Mucosa of descending colon (tissue), 3 donors: ENCODE measurements around the gene TGFA. TPM values are rescaled to one million over a fixed set of nuclear protein-coding genes. Genes with fewer than 3 reads are reported as not detected.

Source experiments
- ATAC-seq: fragments of 200-7000 bp; cut with Tn5 transposase; one replicate; pipeline ENCODE4 v1.9.1; 2020; ENCODE audit warnings: mild to moderate bottlenecking, moderate library complexity
- DNase-seq, 3 donors: peaks; one replicate each; pipeline ENCODE4 v3.0.0-alpha.2; 2020
- H3K36me3 ChIP-seq: fragments of 200-600 bp; one replicate; pipeline ENCODE4 v1.8.0; 2021; ENCODE audit warnings: low read depth, mild to moderate bottlenecking
- H3K4me1 ChIP-seq: fragments of 200-600 bp; one replicate; pipeline ENCODE4 v1.8.0; 2021; ENCODE audit warnings: low read depth, mild to moderate bottlenecking
- H3K4me3 ChIP-seq: fragments of 200-600 bp; one replicate; pipeline ENCODE4 v1.8.0; 2021; ENCODE audit warnings: mild to moderate bottlenecking
- H3K9me3 ChIP-seq: fragments of 200-600 bp; one replicate; pipeline ENCODE4 v1.8.0; 2021; ENCODE audit warnings: mild to moderate bottlenecking
- CTCF ChIP-seq: fragments of 200-600 bp; IDR thresholded peaks from one replicate; pipeline ENCODE4 v1.8.0; 2022; ENCODE audit warnings: antibody characterized with exemption, mild to moderate bottlenecking
- intact Hi-C, 2 donors: fragments of 100-400 bp; cut with DNase I in 1 of 2; cut with micrococcal nuclease in 1 of 2; formaldehyde crosslinking; loops; one replicate each; pipeline versions ENCODE4 v1.11.0 to v1.11.1; 2022; cut with DNase I, micrococcal nuclease
- total RNA-seq, 3 donors: library from RNA; stranded (reverse); fragmentation: NEBNext Ultra II Directional in 2 of 3; extraction: Animal tissue kit (Norgen Biotek cat#: 25700) in 2 of 3; gene quantifications; one replicate each; pipeline versions ENCODE4 v1.2.1 to v1.2.4, GENCODE V29; 2021 to 2023
- donor health status: DM: no; HTN: no; CAD: no; lungs with moderate emphysema.
- donor health status: DM: no; HTN: no; CAD: no.
- donor health status: DM: no; HTN: yes; CAD: no.

The TGFA gene
- total RNA-seq, 3 donors from 2014 or later: 13.5 to 33.5 (median 24.7) TPM

DNA sequence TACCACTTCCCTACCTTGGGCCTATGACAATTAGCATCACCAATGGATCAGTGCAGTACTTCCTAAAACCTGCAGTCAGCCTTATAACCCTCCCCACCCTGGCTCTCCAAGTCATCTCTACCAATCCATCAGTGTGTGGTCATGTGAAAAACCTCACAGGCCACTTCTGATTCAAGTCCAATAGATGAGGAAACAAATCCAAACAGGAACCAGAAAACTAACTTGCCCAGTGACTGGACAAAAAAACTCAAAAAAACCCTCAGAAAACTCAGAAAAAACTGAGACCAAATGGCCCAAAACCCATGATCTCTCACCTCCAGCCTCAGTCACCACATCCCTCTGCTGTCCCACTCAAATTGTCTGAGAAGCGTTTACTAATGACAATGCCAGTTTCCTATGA is 43.3 kb downstream of the TGFA start:
- no peak for DNase-seq
- peaks cover 29% of the 10 kb centered on the region for H3K4me1 ChIP-seq
- no peak for ATAC-seq
- H3K4me3 ChIP-seq: no peak overlapping the region
- no peaks in the 10 kb centered on the region for H3K9me3 ChIP-seq
- no peaks in the 10 kb centered on the region for H3K36me3 ChIP-seq
- intact Hi-C loops: no loop called here
- TF ChIP-seq CTCF: no peak

GRCh38 chr2:70509565-70509964 is 44.1 kb downstream of the TGFA start:
- DNase-seq (peak in 1 of 3 donors; percentile 53), ATAC-seq (peak; percentile 76)
- Histone ChIP-seq H3K4me1 (peaks cover 26% of the 10 kb centered on the region), H3K9me3 (no peaks in the 10 kb centered on the region), H3K36me3 (no peaks in the 10 kb centered on the region), H3K4me3 (no peak overlapping the region)
- TF ChIP-seq CTCF: no peak
- intact Hi-C loops: no loop called here

- ATAC-seq (no peak), DNase-seq (no peak)
- Histone ChIP-seq H3K4me1 (peaks cover 24% of the 10 kb centered on the region), H3K9me3 (no peaks in the 10 kb centered on the region), H3K4me3 (no peak overlapping the region), H3K36me3 (no peaks in the 10 kb centered on the region)
- no peak for TF ChIP-seq CTCF
- intact Hi-C loops: no loop called here
These were observed 44.7 kb downstream of the TGFA start for GRCh38 chr2:70508711-70509462.

- Histone ChIP-seq H3K36me3 (no peaks in the 10 kb centered on the region), H3K4me3 (no peak overlapping the region), H3K9me3 (no peaks in the 10 kb centered on the region), H3K4me1 (peaks cover 7% of the 10 kb centered on the region)
- no peak for TF ChIP-seq CTCF
- no peak for ATAC-seq
- intact Hi-C loops: no loop called here
- DNase-seq: no peak
These were observed 47.8 kb downstream of the TGFA start for GRCh38 chr2:70505613-70506391.

DNA sequence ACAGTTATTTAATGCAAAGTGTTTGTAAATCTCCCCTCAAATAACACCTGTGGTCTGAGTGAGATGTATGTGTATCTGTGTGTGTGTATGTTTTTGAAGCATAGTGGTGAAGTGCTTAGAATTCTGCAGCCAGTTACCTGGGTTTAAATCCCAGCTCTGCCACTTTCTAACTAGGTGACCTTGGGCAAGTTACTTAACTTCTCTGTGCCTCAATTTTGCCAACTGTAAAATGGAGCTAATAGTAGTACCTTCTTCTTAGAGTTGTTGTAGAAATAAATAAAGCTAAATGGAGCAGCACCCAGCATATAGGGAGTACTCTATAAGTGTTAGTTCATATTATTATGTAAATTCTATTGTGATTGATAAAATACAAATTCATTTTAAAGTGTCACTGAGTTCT is 48.9 kb downstream of the TGFA start:
- no peak for TF ChIP-seq CTCF
- H3K36me3 ChIP-seq: no peaks in the 10 kb centered on the region
- no peak overlapping the region for H3K4me3 ChIP-seq
- H3K4me1 ChIP-seq: peaks cover 5% of the 10 kb centered on the region
- DNase-seq (no peak), ATAC-seq (no peak)
- intact Hi-C loops: no loop called here
- no peaks in the 10 kb centered on the region for H3K9me3 ChIP-seq
